Lower leg skin (tissue), 4 donors: ENCODE data around the gene NAT8L. TPM values are rescaled to one million over a fixed set of nuclear protein-coding genes. Genes with fewer than 3 reads are reported as not detected.

Experiments
- DNase-seq, 2 donors: peaks; one replicate each; pipeline ENCODE4 v3.0.0-alpha.2; 2019; ENCODE audit warnings: low spot score in 2 of 2
- H3K4me3 ChIP-seq: fragments of 200-600 bp; sonication (generic); 2 replicates; pipeline ENCODE4 v1.5.1; 2017; ENCODE audit warnings: mild to moderate bottlenecking, low read depth; ENCODE audit not compliant: poor library complexity, severe bottlenecking
- POLR2A ChIP-seq, 2 donors: fragments of 450-650 bp; IDR thresholded peaks; one replicate each; pipeline ENCODE4 v1.6.1; 2016 to 2017; ENCODE audit warnings: antibody characterized with exemption in 2 of 2, mild to moderate bottlenecking in 1 of 2, moderate library complexity in 1 of 2
- WGBS, 2 donors: methylation state at CpG; one replicate each; pipeline ENCODE4 v1.1.5; 2018; 5-methylcytosine and 5-hydroxymethylcytosine counted together
- intact Hi-C: fragments of 100-400 bp; cut with DNase I; formaldehyde crosslinking; loops from one replicate; pipeline ENCODE4 v1.15.0; 2023; ENCODE audit warnings: low total_unique reads
- total RNA-seq, 4 donors: library from RNA; depleted of rRNA; stranded (reverse); fragments of >200 nt; gene quantifications; one replicate each; pipeline ENCODE4 v1.1.0, GENCODE V29; 2016
- TF ChIP-seq, protein P1 (sequence below), 3 donors: fragments of 450-650 bp; IDR thresholded peaks; one replicate each; pipeline ENCODE4 v1.5.1; 2016; ENCODE audit warnings: antibody characterized with exemption in 3 of 3, mild to moderate bottlenecking in 3 of 3, moderate library complexity in 2 of 3

The NAT8L gene
- total RNA-seq, 4 donors from 2014 or later, result 0.39 to 1.4 (median 0.97) TPM

DNA sequence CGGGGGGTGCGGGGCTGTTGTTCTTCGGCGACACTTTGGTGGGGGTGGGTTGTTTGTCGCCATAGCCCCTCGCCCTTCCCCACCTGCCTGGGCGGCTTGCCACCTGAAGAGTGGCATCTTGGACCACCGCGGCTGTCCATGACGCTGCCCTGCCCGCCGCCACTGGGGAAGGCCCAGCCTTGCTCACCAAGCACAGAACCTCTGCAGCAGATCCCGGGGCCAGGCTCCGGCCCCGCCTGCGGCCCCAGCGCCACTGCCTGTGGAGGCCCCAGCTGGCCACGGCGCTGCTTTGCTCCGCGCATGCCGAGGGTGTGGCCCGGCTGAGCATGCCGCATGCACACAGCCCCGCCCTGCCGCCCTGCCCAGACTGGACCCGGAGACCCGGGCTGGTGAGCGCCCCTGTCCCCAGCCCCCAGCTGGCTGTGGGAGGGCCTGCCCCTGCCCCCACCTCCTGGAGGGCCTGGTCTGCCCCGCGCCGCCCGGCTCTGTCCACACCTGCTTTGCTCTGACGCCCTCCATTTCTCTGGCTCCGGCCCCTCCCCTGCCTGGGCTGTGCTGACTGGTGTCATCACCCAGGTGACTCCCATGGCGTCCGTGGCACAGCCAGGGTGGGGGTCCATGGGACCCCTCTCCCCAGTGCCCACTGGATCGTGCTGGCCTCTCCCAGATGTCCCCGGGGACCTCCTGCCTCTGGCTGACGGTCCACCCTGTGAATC, 5.3 kb downstream of the NAT8L start:
- TF ChIP-seq, protein P1, sequence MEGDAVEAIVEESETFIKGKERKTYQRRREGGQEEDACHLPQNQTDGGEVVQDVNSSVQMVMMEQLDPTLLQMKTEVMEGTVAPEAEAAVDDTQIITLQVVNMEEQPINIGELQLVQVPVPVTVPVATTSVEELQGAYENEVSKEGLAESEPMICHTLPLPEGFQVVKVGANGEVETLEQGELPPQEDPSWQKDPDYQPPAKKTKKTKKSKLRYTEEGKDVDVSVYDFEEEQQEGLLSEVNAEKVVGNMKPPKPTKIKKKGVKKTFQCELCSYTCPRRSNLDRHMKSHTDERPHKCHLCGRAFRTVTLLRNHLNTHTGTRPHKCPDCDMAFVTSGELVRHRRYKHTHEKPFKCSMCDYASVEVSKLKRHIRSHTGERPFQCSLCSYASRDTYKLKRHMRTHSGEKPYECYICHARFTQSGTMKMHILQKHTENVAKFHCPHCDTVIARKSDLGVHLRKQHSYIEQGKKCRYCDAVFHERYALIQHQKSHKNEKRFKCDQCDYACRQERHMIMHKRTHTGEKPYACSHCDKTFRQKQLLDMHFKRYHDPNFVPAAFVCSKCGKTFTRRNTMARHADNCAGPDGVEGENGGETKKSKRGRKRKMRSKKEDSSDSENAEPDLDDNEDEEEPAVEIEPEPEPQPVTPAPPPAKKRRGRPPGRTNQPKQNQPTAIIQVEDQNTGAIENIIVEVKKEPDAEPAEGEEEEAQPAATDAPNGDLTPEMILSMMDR (IDR thresholded peaks at IDR 0.05), result no peak
- TF ChIP-seq POLR2A (IDR thresholded peaks at IDR 0.05), result no peak
- WGBS, 2 donors, result 68 to 77% methylated on average over 20 to 40 of the region's 40 CpGs
- H3K4me3 ChIP-seq, result no peak overlapping the region
- intact Hi-C loops, result loop anchor here (10.0 kb wide), 1 partner anchor 1550 kb away; no protein-coding TSS in a partner anchor
- no peak for DNase-seq

DNA sequence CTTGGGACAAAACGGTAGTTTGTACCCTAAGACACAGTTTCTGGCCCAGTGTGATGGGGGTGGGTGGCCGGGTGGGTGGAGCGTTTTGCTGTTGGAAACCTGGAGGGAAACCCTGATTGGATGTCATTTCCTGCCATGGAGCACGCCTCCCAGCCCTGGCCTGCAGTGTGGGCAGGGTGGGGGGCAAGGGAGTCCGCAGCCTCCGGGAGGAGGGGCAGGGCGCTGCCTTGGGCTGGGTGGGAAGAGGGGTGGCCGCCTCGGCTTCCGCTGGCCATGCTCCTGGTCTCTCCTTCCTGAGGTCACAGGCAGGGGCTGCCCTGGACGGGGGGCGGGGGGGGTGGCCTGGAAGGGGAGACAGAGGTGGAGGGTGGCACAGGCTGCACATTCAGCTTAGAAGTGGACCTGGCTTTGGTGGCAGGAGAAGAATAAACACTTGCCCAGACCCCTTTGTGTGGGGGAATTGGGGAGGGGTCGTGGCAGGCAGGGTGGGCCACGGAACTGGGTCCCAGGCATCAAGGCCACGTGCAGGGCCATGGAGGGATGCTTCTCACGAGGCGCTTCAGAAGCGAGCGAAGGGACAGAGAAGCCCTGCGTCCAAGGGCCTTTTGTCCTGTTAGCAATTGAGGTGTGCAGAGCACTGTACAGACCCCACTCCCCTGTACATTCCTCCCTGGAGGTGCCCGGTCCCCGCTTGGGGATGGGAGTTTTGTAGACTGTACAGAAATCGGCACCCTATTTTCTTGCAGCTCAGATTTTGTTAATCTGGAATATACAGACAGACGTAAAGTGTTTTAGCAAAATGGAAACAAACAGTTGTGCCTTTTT, 6.2 kb downstream of the NAT8L start:
- TF ChIP-seq, protein P1 (IDR thresholded peaks at IDR 0.05), result no peak
- no peak for TF ChIP-seq POLR2A (IDR thresholded peaks at IDR 0.05)
- 76 to 77% methylated on average over 23 to 24 of the region's 24 CpGs for WGBS, 2 donors
- intact Hi-C loops, result loop anchor here (10.0 kb wide), 1 partner anchor 1549 kb away; no protein-coding TSS in a partner anchor
- no peak for DNase-seq
- no peak overlapping the region for H3K4me3 ChIP-seq

DNA sequence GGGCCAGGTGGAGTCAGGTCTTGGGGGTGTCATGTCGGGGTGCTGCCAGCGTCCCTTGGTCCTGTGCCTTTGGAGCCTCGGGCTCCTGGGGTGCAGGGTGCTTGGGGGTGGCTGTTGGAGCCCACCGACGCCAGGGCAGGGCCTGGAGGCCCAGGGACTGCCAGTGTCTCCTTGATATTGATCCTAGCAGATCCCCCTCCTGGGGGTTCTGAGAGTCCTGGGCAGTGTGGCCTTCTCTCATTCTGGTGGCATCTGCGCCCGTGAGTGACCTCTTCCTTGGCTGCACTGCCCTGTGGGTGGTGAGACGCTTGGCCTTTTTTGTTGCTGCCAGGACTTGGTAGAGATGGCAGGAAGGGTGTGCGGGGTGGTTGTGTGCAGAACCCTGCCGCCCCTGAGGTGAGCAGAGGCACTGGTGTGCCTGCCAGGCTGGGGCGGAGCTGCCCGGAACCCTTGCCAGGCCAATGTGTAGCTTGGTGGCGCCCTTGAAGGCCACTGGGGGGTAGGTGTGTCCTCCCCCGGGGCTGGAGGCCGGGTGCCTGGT, 7.0 kb downstream of the NAT8L start:
- intact Hi-C loops, result loop anchor here (10.0 kb wide), 1 partner anchor 1549 kb away; no protein-coding TSS in a partner anchor
- WGBS, 2 donors, result 56 to 71% methylated on average over 12 to 15 of the region's 15 CpGs

DNA sequence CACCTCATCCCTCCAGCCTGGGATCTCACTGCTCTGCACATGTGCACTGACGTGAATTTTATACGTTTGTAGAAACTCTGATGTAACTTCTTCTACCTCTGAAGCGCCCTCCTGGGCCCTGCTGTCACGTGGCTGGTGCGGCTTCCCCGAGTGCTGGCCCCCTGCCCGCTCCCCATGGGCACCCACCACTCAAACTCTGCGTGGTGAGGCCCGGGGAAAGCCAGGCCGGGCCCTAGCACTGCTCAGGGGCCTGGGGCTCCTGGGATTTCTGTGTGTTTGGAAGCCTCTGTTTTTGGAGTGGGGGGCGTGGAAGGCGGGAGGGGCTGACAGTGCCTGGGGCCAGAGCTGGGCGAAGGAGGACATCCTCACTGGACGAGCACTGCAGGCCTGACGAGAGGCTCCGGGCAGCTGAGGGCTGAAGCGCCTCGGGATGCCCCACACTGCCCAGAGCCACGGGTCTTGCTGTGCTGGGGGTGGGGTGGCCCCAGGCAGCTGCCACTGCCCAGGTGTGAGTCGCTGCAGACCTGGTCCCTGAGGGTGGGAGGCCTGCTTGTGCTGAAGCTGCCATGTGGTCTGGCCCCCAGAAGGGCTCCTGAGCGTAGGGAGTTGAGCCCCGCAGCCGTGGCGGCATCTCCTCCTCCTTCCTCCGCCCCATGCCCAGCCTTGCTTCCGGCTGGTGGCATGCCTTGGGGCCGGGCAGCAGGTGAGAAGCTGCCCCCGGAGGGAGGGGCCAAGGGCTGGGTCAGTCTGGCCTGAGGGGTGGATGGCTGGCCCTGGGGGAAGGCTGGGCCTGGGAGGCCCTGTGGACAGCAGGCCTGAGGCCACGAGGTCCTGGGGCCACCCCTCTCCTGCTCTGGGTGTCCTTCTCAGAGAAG, 7.7 kb downstream of the NAT8L start:
- TF ChIP-seq, protein P1 (IDR thresholded peaks at IDR 0.05), result no peak
- TF ChIP-seq POLR2A (IDR thresholded peaks at IDR 0.05), result no peak
- no peak overlapping the region for H3K4me3 ChIP-seq
- intact Hi-C loops, result loop anchor here (10.0 kb wide), 1 partner anchor 1548 kb away; no protein-coding TSS in a partner anchor
- no peak for DNase-seq
- 59 to 76% methylated on average over 19 to 27 of the region's 29 CpGs for WGBS, 2 donors

More for the DNA sequence above, 7.0 kb downstream of the NAT8L start:
- no peak for TF ChIP-seq POLR2A (IDR thresholded peaks at IDR 0.05)
- TF ChIP-seq, protein P1 (IDR thresholded peaks at IDR 0.05), result no peak
- DNase-seq, result no peak
- H3K4me3 ChIP-seq, result no peak overlapping the region
